ENCODE measurements around the gene NREP.

Gene NREP

DNA sequence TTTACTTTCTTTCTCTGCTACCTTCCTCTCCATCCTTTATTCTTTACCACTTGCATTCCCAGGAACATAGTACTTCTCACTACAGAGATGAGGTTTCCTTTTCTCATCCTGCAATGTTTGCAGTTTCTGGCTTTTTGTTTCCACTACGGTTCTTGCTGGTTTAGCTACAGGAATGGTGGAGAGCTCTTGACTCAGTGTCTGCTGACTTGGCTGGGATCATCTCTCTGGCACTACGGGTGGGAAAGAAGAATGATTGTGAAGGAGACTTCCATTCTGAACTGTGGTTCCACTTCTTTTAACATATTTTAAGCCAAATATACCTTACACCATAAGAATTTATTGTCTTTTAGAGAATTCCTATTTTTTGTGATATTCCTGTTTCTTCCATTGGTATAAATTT is 65.1 kb downstream of the NREP start:
- FAIRE-seq = no peak

DNA sequence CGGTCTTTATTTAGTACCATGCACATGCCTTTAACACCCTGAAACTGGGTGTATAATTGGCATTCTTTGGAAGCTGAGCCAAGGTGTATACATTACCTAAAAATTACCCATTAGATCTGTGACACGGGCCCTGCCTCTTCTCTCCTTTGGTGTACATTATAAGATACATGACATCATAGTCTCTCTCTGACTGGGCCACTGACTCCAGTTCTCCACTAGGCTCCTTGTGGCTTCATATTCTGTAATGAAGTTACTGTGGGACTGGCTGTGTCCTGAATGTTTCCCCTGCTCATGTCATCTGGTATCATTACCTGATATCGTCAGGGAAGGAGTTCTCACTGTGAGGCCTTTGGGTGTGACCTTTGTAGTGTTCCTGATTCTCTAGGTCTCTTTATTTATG is 65.5 kb downstream of the NREP start:
- no peak for FAIRE-seq

DNA sequence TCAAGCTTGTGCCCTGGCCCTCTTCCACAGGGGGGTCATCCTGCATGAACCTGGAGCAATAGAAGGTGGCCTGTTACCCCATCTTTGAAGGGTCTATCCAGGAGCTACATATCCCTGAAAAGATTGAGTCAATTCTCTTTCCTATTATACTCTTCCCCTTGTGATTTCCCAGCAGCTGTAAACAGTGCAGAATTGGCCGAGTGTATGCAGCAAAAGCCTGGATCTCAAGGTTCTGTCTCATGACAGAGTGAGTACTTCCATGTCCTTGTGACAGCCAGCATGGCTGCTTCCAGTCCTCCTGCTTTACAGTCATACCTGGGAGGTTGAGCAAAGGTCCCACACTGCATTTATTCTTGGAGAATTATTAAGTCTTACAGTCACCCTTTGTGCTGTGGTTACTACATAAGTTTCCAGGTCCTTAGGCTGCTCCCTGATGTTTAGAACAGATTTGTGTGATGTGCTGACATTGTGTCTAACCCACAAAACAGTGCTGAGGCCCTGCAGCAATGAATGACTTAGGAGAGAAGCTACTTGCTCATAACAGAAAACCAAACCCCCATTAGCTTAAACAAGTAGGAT is 67.5 kb downstream of the NREP start:
- FAIRE-seq = no peak

DNA sequence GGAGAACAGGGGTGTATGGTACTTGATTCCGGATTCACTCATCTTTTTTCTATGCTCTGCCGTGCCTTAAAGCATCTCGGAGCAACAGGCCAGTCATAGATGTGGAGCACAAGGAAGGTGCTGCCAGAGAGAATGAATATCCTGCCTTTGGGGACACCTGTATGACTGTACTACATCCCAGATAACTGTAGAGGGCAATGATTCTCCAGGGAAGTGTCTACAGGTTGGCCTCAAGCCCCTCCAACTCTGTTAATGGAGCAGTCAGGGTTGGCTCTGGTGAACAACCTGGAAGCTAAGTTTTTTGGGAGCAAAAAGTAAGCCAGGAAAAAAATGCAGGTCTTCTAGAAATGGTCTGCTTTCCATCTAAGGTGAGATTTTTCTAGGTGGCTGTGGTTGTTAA is 71.0 kb downstream of the NREP start:
- FAIRE-seq = no peak

DNA sequence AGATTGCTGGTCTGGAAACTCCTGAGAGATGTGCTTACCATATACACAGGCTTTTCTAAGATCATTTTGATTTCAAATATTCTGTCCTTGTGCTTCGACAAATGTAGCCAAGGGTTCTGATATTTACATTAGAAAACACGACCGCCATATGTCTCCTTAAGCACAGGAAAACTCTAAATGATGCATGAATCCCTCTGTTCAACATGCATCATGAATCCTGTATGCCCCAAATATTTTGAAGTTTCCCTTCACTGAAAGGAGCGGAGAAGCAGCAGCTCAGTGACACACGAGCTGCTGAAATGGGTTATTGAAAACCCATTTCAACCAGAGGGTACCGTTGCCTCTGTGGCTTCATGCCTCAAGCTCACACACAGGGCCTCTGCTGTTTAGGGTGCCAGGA is 74.4 kb downstream of the NREP start:
- no peak for FAIRE-seq

DNA sequence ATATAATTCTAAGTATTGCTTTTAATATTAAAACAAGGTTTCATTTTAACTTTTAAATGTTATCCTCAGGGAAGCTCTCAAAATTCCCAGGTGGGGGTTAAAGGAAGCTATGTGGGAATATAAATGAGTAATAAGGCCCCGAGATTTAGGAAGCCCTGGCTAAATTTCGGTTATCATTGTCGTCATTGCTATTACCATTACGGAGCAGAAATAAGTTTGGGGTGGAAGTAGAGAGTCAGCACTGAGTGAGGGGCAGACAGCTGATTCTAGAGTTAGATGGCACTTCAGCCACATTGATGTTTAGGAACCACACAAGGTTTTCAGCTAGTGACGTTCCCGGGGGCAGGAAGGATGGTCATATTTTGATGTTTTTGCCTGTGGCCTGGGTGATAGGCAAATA is 74.9 kb downstream of the NREP start:
- no peak for FAIRE-seq

DNA sequence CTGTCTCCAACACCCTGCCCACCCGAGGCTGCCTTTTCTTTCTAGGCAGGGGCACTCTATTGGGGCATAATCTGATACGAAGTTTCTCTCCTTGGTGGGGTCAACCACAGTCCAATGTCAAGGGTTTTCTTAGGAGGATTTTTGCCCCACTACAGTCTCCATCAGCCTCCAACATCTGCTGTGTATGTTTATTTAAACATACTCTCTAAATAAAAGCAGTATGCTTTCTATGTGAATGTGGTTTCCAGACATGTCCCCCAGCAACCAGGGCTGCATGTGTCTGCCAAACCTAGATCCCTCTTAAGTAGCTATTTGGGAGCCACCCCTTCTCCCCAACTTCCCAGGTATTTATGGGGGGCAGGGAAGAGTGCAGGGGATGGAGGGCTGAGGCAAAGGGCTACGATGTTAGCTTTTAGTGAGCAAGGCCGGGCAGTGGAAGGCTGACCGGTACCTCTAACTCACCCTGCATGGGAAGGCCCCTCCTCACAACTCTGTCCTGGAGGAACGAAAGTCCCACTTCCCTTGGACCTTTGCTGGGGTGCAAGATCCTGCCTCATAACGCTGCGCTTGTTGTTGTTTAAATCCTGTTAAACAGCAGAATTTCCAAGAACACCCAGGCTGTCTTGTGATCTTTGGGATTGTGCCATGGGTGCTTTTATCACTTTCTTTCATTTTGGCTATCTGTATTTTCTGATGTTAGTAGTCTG is 75.4 kb downstream of the NREP start:
- FAIRE-seq = no peak

DNA sequence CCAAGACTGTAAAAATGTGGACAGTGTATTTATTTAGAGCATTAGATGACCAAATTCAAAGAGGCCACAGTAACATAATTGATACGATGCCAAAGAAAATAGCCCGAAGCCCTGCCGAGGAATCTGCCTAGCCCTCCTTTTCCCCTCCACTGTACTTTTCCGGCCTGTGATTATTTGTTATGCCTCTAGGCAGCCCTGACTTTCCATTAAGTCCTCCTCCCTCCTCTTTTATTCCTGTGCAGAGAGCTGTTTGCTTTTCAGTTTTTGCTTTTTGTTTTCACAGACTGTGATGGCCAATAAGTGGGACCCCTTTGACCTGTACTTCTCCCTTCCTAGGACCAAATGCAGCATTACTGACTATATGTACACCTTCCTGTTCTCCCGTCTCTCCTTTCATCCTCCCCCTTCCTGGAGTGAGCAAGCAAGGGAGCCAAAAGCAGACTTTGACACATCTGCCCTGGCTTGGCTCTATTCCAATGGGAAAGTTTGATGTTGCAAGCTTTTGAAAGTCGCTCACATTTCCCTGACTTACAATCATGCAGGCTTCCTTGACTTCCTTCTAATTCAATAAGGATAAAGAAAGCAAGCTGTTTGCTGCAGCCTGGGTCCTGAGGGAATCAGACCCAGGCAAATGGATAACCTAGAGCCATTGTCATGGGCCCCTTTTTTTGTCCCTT is 76.1 kb downstream of the NREP start:
- no peak for FAIRE-seq

DNA sequence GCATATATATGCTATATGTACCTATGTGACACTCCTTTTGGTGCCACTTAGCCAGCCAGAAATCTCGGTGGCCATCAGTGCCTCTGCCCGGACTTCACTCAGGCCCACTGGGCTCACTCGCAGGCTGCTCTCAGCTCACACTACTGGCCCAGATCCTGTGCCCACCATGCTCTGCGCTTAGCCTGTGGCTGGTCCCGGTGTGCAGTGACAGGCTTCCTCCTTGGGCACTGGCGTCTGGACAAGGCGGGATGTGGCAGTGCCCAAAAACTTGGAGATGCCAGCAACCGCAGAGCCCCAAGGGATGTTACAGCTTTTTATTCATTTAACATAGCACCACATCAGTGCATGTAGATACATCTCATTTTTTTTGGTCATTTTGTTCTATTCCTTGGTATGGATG is 77.4 kb downstream of the NREP start:
- no peak for FAIRE-seq
